NCI-H128 (cell line): ENCODE measurements around the gene KIF25.

Experiments used
- DNase-seq: peaks from one replicate; lab custom pipeline; 2025; ENCODE audit not compliant: unreplicated experiment; lab: John Stamatoyannopoulos, UW

Gene KIF25

GRCh38 chr6:168049277-168049676, 51.8 kb downstream of the KIF25 start:
- no peak for DNase-seq

DNA sequence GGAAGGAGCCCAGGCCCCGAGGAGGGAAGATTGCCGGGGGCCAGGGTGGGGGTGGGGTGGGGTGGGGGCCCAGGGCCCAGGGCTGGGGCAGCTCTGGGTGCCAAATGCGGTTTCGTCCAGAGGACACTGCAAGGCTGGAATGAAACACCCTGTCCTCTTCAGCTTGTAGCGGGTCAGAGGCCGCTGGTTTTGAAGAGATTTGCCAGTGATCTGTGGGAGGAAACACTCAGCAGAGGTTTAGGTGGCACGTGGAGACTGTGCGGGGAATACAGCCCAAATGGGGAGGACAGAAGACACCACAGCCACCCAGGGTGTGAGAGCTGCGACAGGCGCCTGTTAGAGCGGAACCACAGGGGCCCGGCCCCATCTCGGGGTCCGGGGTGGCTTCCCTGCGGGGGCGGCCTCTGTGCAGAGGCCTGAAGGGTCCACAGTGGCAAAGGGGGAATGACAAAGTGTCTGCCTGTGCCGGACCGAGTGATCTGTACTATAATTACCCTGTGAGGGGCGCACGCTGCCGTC, 52.3 kb downstream of the KIF25 start:
- DNase-seq = no peak

GRCh38 chr6:168050225-168050880, 52.9 kb downstream of the KIF25 start:
- DNase-seq = no peak

GRCh38 chr6:168050881-168051586, 53.6 kb downstream of the KIF25 start:
- DNase-seq = no peak

GRCh38 chr6:168051648-168052047, 54.2 kb downstream of the KIF25 start:
- no peak for DNase-seq

DNA sequence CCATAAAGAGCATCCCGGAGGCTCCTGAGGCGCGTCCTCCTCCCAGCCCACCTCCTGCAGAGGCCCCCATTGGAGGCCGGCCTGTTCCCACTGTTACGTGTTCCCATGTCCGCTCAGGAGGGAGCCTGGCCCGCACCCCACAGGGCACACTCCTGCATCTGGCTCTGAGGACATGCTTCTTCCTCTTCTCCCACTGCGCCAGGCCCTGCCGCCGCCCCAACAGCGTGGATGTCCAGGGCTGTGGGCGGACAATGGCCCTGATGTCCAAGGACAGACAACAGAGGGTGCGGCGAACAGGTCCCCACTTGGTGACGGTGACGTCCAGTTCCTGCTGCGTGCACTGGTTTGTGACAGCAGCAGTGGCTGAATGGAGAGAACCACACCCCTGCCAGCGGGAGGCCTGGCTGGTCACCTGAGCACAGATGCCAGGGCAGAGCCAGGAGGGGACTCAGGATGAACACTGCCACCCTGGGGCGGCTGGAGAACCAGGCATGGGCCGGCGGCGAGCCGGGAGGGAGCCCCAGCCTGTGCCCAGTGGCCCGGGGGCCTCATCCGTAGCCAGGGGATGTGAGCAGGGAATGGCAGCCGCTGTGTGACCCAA, 54.9 kb downstream of the KIF25 start:
- no peak for DNase-seq

DNA sequence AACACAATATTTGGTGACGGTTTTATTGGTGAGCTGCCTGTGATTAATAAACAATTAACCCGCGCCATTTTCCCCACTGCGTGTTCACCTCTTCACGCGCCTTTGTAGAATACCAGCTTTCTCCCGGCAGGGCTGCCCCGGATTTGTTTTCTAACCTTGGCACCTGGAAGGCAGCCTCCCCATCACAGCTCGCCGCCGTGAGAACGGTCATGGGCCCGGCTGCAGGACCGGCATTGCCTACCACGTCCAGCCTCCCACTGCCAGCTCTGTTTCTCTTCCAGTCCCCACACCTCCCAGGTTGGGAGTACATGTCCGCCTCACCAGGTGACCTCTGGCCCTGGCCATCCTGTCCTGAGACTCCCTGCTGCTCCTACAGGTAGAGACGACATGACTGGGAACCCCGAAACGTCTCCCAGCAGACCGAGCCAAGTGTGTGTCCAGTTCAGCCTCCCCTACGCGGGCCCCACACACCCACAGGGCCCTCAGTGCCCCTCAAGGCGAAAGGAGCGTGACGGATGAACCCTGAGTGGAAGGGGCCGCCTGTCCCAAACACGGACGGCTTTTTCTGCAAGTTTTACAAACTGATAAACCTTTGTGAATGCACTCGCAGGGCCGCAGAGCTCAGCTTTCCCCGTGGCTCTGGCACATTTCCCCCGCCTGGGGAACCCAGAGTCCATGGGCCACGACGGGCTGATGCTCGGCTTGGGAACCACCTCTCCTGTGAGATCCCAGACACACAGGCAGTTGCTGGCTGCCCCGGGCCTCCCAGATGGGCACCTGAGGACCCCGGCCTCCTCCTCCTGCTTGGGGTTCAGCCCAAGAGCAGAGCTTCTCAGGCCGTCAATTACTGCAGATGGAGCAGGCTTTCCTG, 55.9 kb downstream of the KIF25 start:
- DNase-seq = no peak

DNA sequence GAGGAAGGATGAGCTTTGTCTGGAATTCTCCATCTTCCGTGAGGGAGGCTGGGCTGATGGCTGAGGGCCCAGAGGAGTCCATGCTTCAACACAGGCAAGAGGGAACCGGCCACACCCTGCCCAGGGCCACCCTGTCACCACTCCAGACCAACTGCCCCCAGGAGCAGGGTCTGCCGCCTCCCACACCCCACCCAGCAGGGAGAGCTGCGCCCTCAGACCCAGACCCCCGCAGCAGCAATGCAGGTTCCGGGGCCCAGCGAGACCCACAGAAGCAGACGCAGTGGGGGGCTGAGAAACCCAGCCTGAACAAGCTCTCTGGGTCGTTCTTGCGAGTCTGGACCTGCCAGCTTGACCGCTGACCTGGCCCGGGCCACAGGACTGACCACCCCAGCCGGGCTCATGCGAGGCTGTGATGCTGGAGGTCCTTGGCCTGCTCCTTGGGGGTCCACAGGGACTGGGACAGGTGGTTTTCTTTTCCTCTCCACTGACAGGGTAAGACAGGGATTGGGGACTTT, 56.5 kb downstream of the KIF25 start:
- DNase-seq = no peak

GRCh38 chr6:168054765-168055560, 57.5 kb downstream of the KIF25 start:
- no peak for DNase-seq

- DNase-seq = no peak
Measured at GRCh38 chr6:168055696-168056489, 58.4 kb downstream of the KIF25 start.

DNA sequence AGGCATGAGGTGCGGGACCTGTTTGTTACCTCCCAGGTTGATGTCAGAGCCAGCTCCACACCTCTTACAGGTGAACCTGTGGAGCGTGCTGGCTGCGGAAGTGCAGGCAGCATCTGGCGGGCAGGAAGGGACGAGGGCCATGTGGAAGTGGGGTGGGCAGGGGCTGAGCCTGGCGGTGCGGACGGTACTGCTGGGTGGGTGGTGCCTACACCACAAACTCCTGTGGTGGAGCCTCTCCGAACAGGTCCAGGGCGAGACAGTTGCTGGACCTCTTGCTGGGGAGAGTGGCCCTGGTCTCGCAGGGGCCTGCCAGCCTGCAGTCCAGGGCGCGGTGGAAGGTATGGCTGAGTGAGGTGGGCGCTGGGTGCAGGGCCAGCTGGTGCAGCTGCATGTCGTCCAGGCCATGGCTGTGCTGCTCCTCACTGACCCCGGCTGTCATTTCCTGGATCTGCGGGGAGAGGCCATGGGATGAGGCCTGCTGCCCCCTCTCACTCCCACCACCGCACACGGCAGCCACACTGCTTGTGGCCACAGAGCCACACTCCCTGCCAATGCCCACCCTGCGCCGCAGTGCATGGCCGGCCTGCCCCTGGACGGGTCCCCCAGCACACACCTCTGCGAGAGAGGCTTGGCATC, 59.5 kb downstream of the KIF25 start:
- DNase-seq = no peak

GRCh38 chr6:168057836-168058235, 60.4 kb downstream of the KIF25 start:
- no peak for DNase-seq

- DNase-seq = no peak
Measured at GRCh38 chr6:168058691-168059551, 61.5 kb downstream of the KIF25 start.

GRCh38 chr6:168060521-168060931, 63.1 kb downstream of the KIF25 start:
- DNase-seq = no peak

DNA sequence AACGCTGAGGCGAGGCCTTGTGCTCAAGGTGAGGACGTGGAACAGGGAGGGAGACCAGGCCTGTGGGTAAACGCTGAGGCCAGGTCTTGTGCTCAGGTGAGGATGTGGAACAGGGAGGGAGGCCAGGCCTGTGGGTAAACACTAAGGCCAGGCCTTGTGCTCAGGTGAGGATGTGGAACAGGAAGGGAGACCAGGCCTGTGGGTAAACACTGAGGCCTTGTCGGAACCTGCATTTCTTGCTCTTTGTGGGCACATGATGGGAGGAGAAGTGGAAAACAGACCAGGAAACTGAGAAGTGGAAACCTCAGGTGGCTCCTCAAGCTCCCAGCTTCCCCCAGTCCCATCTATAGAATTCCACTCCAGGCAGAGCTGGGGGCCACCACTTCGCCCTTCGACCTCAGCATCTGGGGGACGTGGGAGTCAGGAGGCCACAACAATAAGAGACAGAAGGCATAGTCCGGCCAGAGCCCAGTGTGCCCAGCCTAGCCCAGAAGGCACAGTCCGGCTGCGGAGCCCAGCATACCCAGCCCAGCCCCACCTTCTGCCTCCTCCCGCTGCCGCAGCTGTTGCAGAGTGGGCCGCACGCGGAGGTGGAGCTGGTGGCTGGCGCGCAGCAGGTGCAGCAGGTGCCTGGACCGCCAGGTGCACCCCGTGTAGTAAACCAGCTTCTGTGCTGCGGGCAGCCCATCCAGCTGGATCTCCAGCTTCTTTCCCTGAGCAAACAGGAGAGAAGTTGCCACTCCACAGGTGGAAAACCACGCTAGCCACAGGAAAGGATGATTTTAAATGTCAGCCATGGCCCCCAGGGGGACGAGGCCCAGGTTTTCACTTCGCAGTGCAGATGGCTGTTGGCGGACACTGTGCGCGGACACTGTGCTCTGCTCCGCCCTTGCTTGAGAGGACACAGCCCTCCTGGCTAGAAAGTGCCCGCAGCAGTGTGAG, 64.1 kb downstream of the KIF25 start:
- peak; percentile 88 for DNase-seq

DNA sequence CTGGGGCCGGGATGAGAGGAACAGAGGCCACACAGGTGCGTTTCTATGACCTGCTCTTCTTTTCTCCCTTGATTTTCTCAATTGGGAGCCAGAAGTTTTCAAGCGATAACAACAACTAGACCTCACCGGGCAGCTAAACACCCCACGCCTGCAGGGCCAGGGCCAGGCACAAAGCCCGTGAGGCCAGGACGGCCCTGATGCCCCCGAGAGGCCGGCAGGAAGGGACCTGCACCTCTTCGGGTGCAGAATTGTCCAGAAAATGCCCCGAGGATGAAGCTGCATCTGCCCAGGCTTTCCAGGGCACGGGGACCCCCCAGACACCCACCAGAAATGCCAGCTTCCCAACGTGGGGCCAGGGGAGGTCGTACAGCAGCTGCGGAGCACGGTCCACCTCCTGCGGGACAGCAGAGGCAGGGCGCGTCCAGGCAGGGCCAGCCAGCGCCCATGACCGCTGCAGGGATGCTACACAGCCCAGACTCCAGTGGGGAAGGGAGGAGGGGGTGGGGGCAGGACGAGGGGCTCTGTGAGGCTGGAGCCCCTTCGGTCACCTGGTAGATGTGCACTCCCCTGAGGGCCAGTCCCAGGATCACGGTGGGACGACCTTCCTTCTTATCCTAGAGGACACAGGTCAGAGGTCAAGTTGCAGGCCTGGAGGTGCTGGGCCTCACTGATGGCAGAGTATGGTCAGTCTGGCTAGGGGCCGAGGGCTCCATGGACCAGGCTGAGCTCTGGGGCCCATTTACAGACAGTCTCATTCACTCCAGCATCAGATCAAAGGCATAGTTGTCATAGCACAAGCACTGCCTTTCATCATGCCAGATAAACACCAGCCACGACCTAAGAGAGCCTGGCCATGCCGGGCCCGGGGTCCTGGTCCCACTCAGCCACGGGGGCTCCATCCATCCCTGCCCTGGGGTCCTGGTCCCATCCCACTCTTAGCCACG, 65.1 kb downstream of the KIF25 start:
- no peak for DNase-seq
